A549 (cell line): ENCODE measurements around the gene CHD8. TPM values are rescaled to one million over a fixed set of nuclear protein-coding genes. Genes with fewer than 3 reads are reported as not detected.
"Not testable (repeated sequence)": the region's sequence is repeated elsewhere in the genome, so short reads cannot be mapped to it uniquely, and the experiment has no call there.

ENCODE experiments used
- ATAC-seq, 2 experiments: fragments of 200-7000 bp in 1 of 2; fragments of >200 bp in 1 of 2; cut with Nextera tagmentation in 1 of 2; cut with Tn5 transposase in 1 of 2; 3 replicates each; pipeline versions ENCODE4 v1.8.0 to v1.9.1; 2018 to 2020; ENCODE audit warnings: mild to moderate bottlenecking in 1 of 2, moderate library complexity in 1 of 2
- CTCF ChIA-PET: fragments of 300-600 bp; sonication (Branson Sonifier 250); formaldehyde crosslinking; extraction: SDS; loops from one replicate; lab custom pipeline; 2021; ENCODE audit warnings: antibody characterized with exemption, inconsistent platforms; lab: Yijun Ruan, JAX
- POLR2A ChIA-PET: fragments of 350-600 bp; formaldehyde crosslinking; extraction: SDS; loops from one replicate; lab custom pipeline; 2021; ENCODE audit warnings: antibody characterized with exemption, inconsistent platforms; lab: Yijun Ruan, JAX
- DNase-seq, 2 experiments: peaks; one replicate each; pipeline versions ENCODE4 v3.0.0 to v3.0.0-alpha.2; 2011 to 2016; ENCODE audit warnings: low read depth in 1 of 2, low spot score in 1 of 2
- FAIRE-seq: peaks from 2 replicates; lab custom pipeline; 2011; peaks lifted over from hg19 to GRCh38; lab: Jason Lieb, UNC
- H3K27ac ChIP-seq, 2 experiments: fragments of >200 bp; sonication (Bioruptor Twin); formaldehyde crosslinking; 3 replicates each; pipeline ENCODE4 v1.5.1; 2016 to 2017
- H3K4me1 ChIP-seq: fragments of >200 bp; sonication (Bioruptor Twin); formaldehyde crosslinking; 3 replicates; pipeline ENCODE4 v1.6.1; 2016
- H3K4me2 ChIP-seq: fragments of >200 bp; sonication (Bioruptor Twin); formaldehyde crosslinking; 3 replicates; pipeline ENCODE4 v1.6.1; 2016
- H3K4me3 ChIP-seq: fragments of >200 bp; sonication (Bioruptor Twin); formaldehyde crosslinking; 3 replicates; pipeline ENCODE4 v1.5.1; 2016
- H3K9me3 ChIP-seq: fragments of >200 bp; sonication (Bioruptor Twin); formaldehyde crosslinking; 3 replicates; pipeline ENCODE4 v1.6.1; 2016
- BCL3 ChIP-seq: fragments of >200 bp; sonication (Bioruptor Twin); formaldehyde crosslinking; IDR thresholded peaks from 3 replicates; pipeline ENCODE4 v1.6.1; 2016
- CBX2 ChIP-seq: fragments of 200-600 bp; sonication (generic); IDR thresholded peaks from 2 replicates; pipeline ENCODE4 v1.6.1; 2016; ENCODE audit warnings: low read depth, mild to moderate bottlenecking, borderline replicate concordance
- CBX8 ChIP-seq: fragments of 200-600 bp; sonication (generic); IDR thresholded peaks from 2 replicates; pipeline ENCODE4 v1.6.1; 2016
- CEBPB ChIP-seq, 2 experiments: fragments of >200 bp in 1 of 2; sonication (Bioruptor Twin) in 1 of 2; formaldehyde crosslinking in 1 of 2; IDR thresholded peaks; 2 replicates each; pipeline ENCODE4 v1.6.1; 2012 to 2016
- CHD4 ChIP-seq: fragments of 200-600 bp; sonication (generic); IDR thresholded peaks from 2 replicates; pipeline ENCODE4 v1.6.1; 2016; ENCODE audit warnings: antibody characterized with exemption, mild to moderate bottlenecking, borderline replicate concordance
- E2F6 ChIP-seq: IDR thresholded peaks from 2 replicates; pipeline ENCODE4 v1.6.1; 2012; ENCODE audit warnings: low read depth, borderline replicate concordance
- GATA3 ChIP-seq: IDR thresholded peaks from 2 replicates; pipeline ENCODE4 v1.6.1; 2012; ENCODE audit warnings: borderline replicate concordance
- HDAC2 ChIP-seq: fragments of 200-600 bp; sonication (generic); IDR thresholded peaks from 2 replicates; pipeline ENCODE4 v1.6.1; 2016
- HES2 ChIP-seq: fragments of >200 bp; sonication (Bioruptor Twin); formaldehyde crosslinking; IDR thresholded peaks from 2 replicates; pipeline ENCODE4 v1.6.1; 2016
- HMGXB4 ChIP-seq: fragments of 250-450 bp; sonication (Bioruptor Pico); IDR thresholded peaks from 2 replicates; pipeline ENCODE4 v1.5.0; 2021; ENCODE audit warnings: mild to moderate bottlenecking, moderate library complexity, borderline replicate concordance
- KDM5A ChIP-seq: fragments of 200-600 bp; sonication (generic); IDR thresholded peaks from 2 replicates; pipeline ENCODE4 v1.6.1; 2016; ENCODE audit warnings: antibody characterized with exemption, mild to moderate bottlenecking
- MAFK ChIP-seq: fragments of 450-650 bp; IDR thresholded peaks from 2 replicates; pipeline ENCODE4 v1.6.1; 2014; ENCODE audit not compliant: partially characterized antibody
- MAX ChIP-seq: IDR thresholded peaks from 2 replicates; pipeline ENCODE4 v1.6.1; 2012
- MYC ChIP-seq: IDR thresholded peaks from 2 replicates; pipeline ENCODE4 v1.6.1; 2012; ENCODE audit warnings: mild to moderate bottlenecking, inconsistent platforms, low read length, improper control_type of control experiment, borderline replicate concordance
- NFE2L2 ChIP-seq: fragments of 150-350 bp; conservative IDR thresholded peaks from 2 replicates; pipeline ENCODE4 v1.6.1; 2014; ENCODE audit warnings: low read length
- NPAS2 ChIP-seq: fragments of 250-450 bp; sonication (Bioruptor Pico); IDR thresholded peaks from 2 replicates; pipeline ENCODE4 v1.8.0; 2022; ENCODE audit warnings: mild to moderate bottlenecking, moderate library complexity, borderline replicate concordance
- NR3C1 ChIP-seq: fragments of >200 bp; sonication (Bioruptor Twin); formaldehyde crosslinking; IDR thresholded peaks from 3 replicates; pipeline ENCODE4 v1.6.1; 2017
- PBX3 ChIP-seq: IDR thresholded peaks from 2 replicates; pipeline ENCODE4 v1.6.1; 2012
- RARB ChIP-seq: fragments of 250-450 bp; sonication (Bioruptor Pico); IDR thresholded peaks from 2 replicates; pipeline ENCODE4 v1.8.0; 2021; ENCODE audit warnings: mild to moderate bottlenecking, moderate library complexity
- RCOR1 ChIP-seq: fragments of 150-350 bp; IDR thresholded peaks from 2 replicates; pipeline ENCODE4 v1.6.1; 2014; ENCODE audit warnings: antibody characterized with exemption, low read length, low read depth
- SMC3 ChIP-seq: fragments of >200 bp; sonication (Bioruptor Twin); formaldehyde crosslinking; IDR thresholded peaks from 3 replicates; pipeline ENCODE4 v1.6.1; 2018; ENCODE audit warnings: inconsistent platforms
- ZC3H11A ChIP-seq: fragments of 450-650 bp; IDR thresholded peaks from 2 replicates; pipeline ENCODE4 v1.6.1; 2014; ENCODE audit warnings: antibody characterized with exemption, mild to moderate bottlenecking
- ZSCAN20 ChIP-seq: fragments of 250-450 bp; sonication (Bioruptor Pico); IDR thresholded peaks from 2 replicates; pipeline ENCODE4 v1.8.0; 2022; ENCODE audit warnings: mild to moderate bottlenecking, moderate library complexity
- WGBS: methylation state at CpG from one replicate; pipeline ENCODE4 v1.1.6; 2017; ENCODE audit errors: missing lambda C conversion rate; 5-methylcytosine and 5-hydroxymethylcytosine counted together
- polyA plus RNA-seq, 4 experiments: library from polyadenylated mRNA; depleted of rRNA in 3 of 4; stranded (reverse); fragments of >200 nt; fragmentation: RNase III in 1 of 4; extraction: RNeasy Plus Mini Kit Qiagen cat#74134 plus additional on column Dnase treatment in 1 of 4; gene quantifications; 2 replicates in 3 of 4; 3 replicates in 1 of 4; pipeline ENCODE4 v1.2.3, GENCODE V29; 2011 to 2017

The CHD8 gene
- polyA plus RNA-seq, 2 of the 4 experiments (the other 2 are of a cell fraction): 28.5 to 36.8 TPM

- TF ChIP-seq NR3C1 (no peak), CBX8 (no peak), RCOR1 (no peak), KDM5A (no peak)
These were observed 81.9 kb downstream of the CHD8 start (continued) for GRCh38 chr14:21373980-21374379.

GRCh38 chr14:21372814-21373213 is 83.1 kb downstream of the CHD8 start:
- CTCF ChIA-PET, H3K4me1 ChIP-seq, H3K9me3 ChIP-seq, H3K27ac ChIP-seq, POLR2A ChIA-PET, H3K4me3 ChIP-seq, ATAC-seq, FAIRE-seq, H3K4me2 ChIP-seq, DNase-seq: not testable (repeated sequence)
- WGBS: 94% methylated on average over 1 of the region's 1 CpG

GRCh38 chr14:21369949-21370679 is 85.8 kb downstream of the CHD8 start:
- no peaks in the 10 kb centered on the region for H3K9me3 ChIP-seq
- TF ChIP-seq GATA3 (no peak), NPAS2 (no peak), MYC (no peak), E2F6 (no peak), BCL3 (no peak), PBX3 (no peak), MAX (no peak)
- CTCF ChIA-PET: interaction anchor here (0.7 to 0.9 kb wide), 2 partner anchors 10 to 50 kb away, joined by 4 to 5 read pairs; no protein-coding TSS in a partner anchor
- no peak overlapping the region for H3K27ac ChIP-seq
- ATAC-seq: no peak
- H3K4me2 ChIP-seq: no peak overlapping the region
- DNase-seq: no peak
- peak; percentile 32 for FAIRE-seq
- 46% methylated on average over 4 of the region's 4 CpGs for WGBS
- POLR2A ChIA-PET: no interaction called here
- no peaks in the 10 kb centered on the region for H3K4me1 ChIP-seq
- no peak overlapping the region for H3K4me3 ChIP-seq

GRCh38 chr14:21367582-21368144 is 88.3 kb downstream of the CHD8 start:
- ChIA-PET CTCF (interaction anchor here (0.6 to 1.6 kb wide), 3 partner anchors 12 to 934 kb away, joined by 3 to 5 read pairs (median 3); no protein-coding TSS in a partner anchor), POLR2A (no interaction called here)
- Histone ChIP-seq H3K4me1 (no peaks in the 10 kb centered on the region), H3K27ac (no peak overlapping the region), H3K9me3 (no peaks in the 10 kb centered on the region), H3K4me3 (no peak overlapping the region), H3K4me2 (no peak overlapping the region)
- FAIRE-seq: no peak
- DNase-seq: no peak
- WGBS: 97% methylated on average over 6 of the region's 6 CpGs
- ATAC-seq: no peak
- no peak for TF ChIP-seq CBX2
- no peak for TF ChIP-seq CBX8

- ATAC-seq: no peak
- H3K4me2 ChIP-seq: no peak overlapping the region
- CTCF ChIA-PET: interaction anchor here (0.7 to 1.5 kb wide), 2 partner anchors 10 to 24 kb away, joined by 3 to 6 read pairs; no protein-coding TSS in a partner anchor
- no peak for DNase-seq
- no peak overlapping the region for H3K27ac ChIP-seq
- POLR2A ChIA-PET: no interaction called here
- no peaks in the 10 kb centered on the region for H3K9me3 ChIP-seq
- 94% methylated on average over 4 of the region's 4 CpGs for WGBS
- H3K4me1 ChIP-seq: no peaks in the 10 kb centered on the region
- H3K4me3 ChIP-seq: no peak overlapping the region
- FAIRE-seq: no peak
- TF ChIP-seq HDAC2 (no peak), CBX2 (no peak), SMC3 (no peak), ZSCAN20 (CRISPR knock-in tag) (no peak), NFE2L2 (no peak), MAFK (no peak), HES2 (no peak), HMGXB4 (no peak), KDM5A (no peak), RARB (CRISPR knock-in tag) (no peak), MYC (no peak), CHD4 (no peak), ZC3H11A (no peak), CEBPB (IDR thresholded peaks at IDR 0.05) (no peak)
These were observed 99.4 kb downstream of the CHD8 start for GRCh38 chr14:21356511-21356910.
